ENCODE data around the gene SRP14. TPM values are rescaled to one million over a fixed set of nuclear protein-coding genes. Genes with fewer than 3 reads are reported as not detected.

SRP14 gene
- total RNA-seq, 1 donor from 2014 or later: 309 TPM

DNA sequence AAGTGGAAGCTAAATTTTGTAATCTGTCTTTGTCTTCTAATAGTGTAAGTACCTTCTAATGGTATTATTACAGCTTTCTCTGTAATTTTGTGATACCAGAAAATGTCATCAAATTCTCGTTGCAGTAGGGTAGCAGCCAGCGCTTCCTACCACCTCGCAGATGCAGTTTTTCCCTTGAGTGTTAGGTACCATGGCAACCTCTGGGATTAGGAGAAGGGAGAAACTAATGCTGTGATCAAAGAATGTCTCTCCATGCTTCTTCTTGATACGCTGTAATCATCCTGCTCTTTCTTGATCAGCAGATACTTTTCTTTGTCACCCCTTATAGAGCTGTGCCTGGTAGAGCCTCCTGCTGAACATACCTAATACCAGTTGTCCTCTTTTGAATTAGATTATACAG lies 27.7 kb downstream of the SRP14 start:
- no peak overlapping the region for H3K4me3 ChIP-seq (ENCODE audit: low read depth, low read length)
- no peaks in the 10 kb centered on the region for H3K36me3 ChIP-seq (ENCODE audit: control insufficient read depth, insufficient read depth, low read length)
- DNase-seq (ENCODE audit: low read depth): no peak
- no peaks in the 10 kb centered on the region for H3K27me3 ChIP-seq (ENCODE audit: control insufficient read depth, insufficient read depth, low read length)
- TF ChIP-seq, protein P1, sequence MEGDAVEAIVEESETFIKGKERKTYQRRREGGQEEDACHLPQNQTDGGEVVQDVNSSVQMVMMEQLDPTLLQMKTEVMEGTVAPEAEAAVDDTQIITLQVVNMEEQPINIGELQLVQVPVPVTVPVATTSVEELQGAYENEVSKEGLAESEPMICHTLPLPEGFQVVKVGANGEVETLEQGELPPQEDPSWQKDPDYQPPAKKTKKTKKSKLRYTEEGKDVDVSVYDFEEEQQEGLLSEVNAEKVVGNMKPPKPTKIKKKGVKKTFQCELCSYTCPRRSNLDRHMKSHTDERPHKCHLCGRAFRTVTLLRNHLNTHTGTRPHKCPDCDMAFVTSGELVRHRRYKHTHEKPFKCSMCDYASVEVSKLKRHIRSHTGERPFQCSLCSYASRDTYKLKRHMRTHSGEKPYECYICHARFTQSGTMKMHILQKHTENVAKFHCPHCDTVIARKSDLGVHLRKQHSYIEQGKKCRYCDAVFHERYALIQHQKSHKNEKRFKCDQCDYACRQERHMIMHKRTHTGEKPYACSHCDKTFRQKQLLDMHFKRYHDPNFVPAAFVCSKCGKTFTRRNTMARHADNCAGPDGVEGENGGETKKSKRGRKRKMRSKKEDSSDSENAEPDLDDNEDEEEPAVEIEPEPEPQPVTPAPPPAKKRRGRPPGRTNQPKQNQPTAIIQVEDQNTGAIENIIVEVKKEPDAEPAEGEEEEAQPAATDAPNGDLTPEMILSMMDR (IDR thresholded peaks at IDR 0.05; ENCODE audit: insufficient read depth, low read length, poor library complexity, severe bottlenecking): no peak

DNA sequence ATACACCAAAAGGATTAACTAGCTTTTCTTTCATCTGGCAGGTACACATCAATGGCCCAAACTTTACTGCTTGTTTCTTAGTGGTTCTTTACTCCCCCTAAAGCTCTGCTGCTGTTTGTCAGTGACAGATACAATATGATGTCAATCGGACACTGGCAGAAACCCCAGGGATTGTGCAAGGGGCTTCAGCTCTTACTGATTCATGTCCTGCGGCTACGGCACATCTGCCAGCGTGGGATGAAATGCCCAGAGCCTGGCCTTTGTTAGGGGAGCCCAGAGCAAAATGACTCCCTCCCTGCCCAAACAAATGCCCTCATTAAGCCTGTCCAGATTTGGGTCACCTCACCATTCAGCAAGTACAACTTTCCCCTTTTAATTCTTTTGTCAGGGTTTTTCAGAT lies 28.3 kb downstream of the SRP14 start:
- Histone ChIP-seq H3K27me3 (ENCODE audit: control insufficient read depth, insufficient read depth, low read length) (no peaks in the 10 kb centered on the region), H3K36me3 (ENCODE audit: control insufficient read depth, insufficient read depth, low read length) (no peaks in the 10 kb centered on the region), H3K4me3 (ENCODE audit: low read depth, low read length) (no peak overlapping the region)
- no peak for DNase-seq (ENCODE audit: low read depth)
- TF ChIP-seq, protein P1 (IDR thresholded peaks at IDR 0.05; ENCODE audit: insufficient read depth, low read length, poor library complexity, severe bottlenecking): no peak

DNA sequence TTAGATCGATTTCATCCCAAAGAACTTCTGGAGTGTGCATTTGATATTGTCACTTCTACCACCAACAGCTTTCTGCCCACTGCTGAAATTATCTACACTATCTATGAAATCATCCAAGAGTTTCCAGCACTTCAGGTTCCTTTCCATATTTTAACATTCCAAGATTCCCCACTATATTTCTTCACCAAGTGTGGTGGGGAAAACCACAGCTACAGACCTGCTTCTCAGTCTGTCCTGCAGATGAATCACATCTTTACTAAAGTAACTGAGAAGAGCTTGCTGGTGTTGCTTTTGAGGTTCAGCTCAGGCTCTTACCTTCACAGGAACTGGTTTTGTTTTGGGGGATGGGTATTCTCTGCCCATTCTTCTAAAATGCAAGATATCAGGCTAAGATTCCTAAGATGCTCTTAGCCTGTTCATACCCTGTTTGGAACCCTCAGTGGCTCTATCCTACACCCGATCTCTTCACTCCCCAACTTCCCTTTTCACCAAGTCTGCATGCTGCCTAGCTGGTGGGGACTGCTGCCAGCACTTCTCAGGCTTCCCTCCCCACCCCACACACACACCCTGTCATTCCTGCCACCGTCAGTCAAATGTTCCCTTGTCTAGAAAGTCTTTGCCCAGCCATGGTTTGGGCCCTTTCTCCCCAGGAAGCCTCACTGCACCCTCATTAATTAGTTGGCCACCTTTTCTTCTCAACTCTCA lies 30.8 kb downstream of the SRP14 start:
- TF ChIP-seq, protein P1 (IDR thresholded peaks at IDR 0.05; ENCODE audit: insufficient read depth, low read length, poor library complexity, severe bottlenecking): no peak
- no peak for DNase-seq (ENCODE audit: low read depth)
- H3K27me3 ChIP-seq (ENCODE audit: control insufficient read depth, insufficient read depth, low read length): no peaks in the 10 kb centered on the region
- H3K36me3 ChIP-seq (ENCODE audit: control insufficient read depth, insufficient read depth, low read length): no peaks in the 10 kb centered on the region
- no peak overlapping the region for H3K4me3 ChIP-seq (ENCODE audit: low read depth, low read length)

DNA sequence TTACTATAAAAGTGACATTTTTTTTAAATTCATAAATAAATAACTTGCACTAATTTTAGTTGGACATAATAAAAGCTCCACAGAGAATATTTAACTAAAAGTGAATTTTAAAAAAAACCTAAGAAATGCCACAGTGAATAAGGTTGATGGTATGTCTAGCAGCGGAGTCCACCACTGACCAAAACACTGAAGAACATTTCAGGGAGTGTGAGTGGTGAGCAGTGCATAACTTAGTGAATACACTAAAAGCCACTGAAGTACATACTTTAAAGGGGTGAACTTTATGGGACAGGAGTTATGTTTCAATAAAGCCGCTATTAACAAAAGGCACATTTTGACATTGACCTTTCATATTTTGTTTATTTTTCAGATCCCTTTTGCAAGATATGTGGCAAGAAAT lies 32.3 kb downstream of the SRP14 start:
- no peaks in the 10 kb centered on the region for H3K36me3 ChIP-seq (ENCODE audit: control insufficient read depth, insufficient read depth, low read length)
- no peak overlapping the region for H3K4me3 ChIP-seq (ENCODE audit: low read depth, low read length)
- TF ChIP-seq, protein P1 (IDR thresholded peaks at IDR 0.05; ENCODE audit: insufficient read depth, low read length, poor library complexity, severe bottlenecking): no peak
- H3K27me3 ChIP-seq (ENCODE audit: control insufficient read depth, insufficient read depth, low read length): no peaks in the 10 kb centered on the region
- no peak for DNase-seq (ENCODE audit: low read depth)

DNA sequence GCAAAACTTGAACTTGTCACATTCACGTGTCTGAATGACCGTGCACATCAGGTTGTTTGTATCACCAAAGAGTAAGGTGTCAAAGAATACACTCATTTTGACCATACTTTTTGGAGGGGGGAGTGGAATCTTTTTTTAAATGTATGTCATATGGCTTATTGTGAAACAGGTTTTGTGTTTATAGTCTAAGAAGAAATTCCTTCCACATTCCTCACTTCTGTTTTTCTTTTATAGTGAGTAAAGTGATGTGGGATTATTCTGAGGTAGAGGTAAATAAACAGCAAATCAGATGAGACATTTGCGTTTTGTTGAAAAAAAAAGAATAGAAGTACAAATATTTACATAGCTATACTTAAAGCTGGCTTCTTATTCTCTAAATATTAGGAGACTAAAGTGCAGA lies 33.0 kb downstream of the SRP14 start:
- H3K36me3 ChIP-seq (ENCODE audit: control insufficient read depth, insufficient read depth, low read length): peaks cover 1% of the 10 kb centered on the region
- TF ChIP-seq, protein P1 (IDR thresholded peaks at IDR 0.05; ENCODE audit: insufficient read depth, low read length, poor library complexity, severe bottlenecking): no peak
- H3K27me3 ChIP-seq (ENCODE audit: control insufficient read depth, insufficient read depth, low read length): no peaks in the 10 kb centered on the region
- H3K4me3 ChIP-seq (ENCODE audit: low read depth, low read length): no peak overlapping the region
- DNase-seq (ENCODE audit: low read depth): no peak

Data from kidney epithelial cell (primary cell).